CD4-positive, CD25-positive, alpha-beta regulatory T cell (primary cell): ENCODE data around the gene RAP1GAP2. TPM values are rescaled to one million over a fixed set of nuclear protein-coding genes. Genes with fewer than 3 reads are reported as not detected.

Experiments
- ATAC-seq, 2 donors: fragments of 150-1000 bp; cut with Tn5 transposase; one replicate each; pipeline ENCODE4 v1.10.0; 2021; ENCODE audit warnings: low read depth in 2 of 2, moderate number of reproducible peaks in 2 of 2, moderate library complexity in 1 of 2
- DNase-seq, 3 donors: peaks; one replicate each; pipeline versions ENCODE4 v3.0.0 to v3.0.0-alpha.2; 2012 to 2022; ENCODE audit warnings: mixed read lengths in 1 of 3
- H3K27ac ChIP-seq: one replicate; pipeline ENCODE4 v1.7.0; 2013; ENCODE audit warnings: mild to moderate bottlenecking, low read length; ENCODE audit not compliant: insufficient read depth, poor library complexity, severe bottlenecking
- H3K27me3 ChIP-seq: one replicate; pipeline ENCODE4 v1.7.0; 2013; ENCODE audit warnings: low read length; ENCODE audit not compliant: control insufficient read depth, insufficient read depth
- H3K36me3 ChIP-seq: one replicate; pipeline ENCODE4 v1.7.0; 2013; ENCODE audit warnings: mild to moderate bottlenecking, low read length, moderate library complexity; ENCODE audit not compliant: control insufficient read depth, insufficient read depth
- H3K4me1 ChIP-seq: 2 replicates; pipeline ENCODE4 v1.7.0; 2013; ENCODE audit warnings: mild to moderate bottlenecking, low read length; ENCODE audit not compliant: insufficient read depth, control insufficient read depth, poor library complexity, severe bottlenecking
- H3K4me3 ChIP-seq: one replicate; pipeline ENCODE4 v1.7.0; 2013; ENCODE audit warnings: low read depth, mild to moderate bottlenecking, low read length, moderate library complexity
- H3K9me3 ChIP-seq, 2 experiments: 1 replicate in 1 of 2; 2 replicates in 1 of 2; pipeline ENCODE4 v1.7.0; 2013; ENCODE audit warnings: low read length in 2 of 2, mild to moderate bottlenecking in 1 of 2, moderate library complexity in 1 of 2; ENCODE audit not compliant: control insufficient read depth in 2 of 2
- H3K27ac Mint-ChIP-seq, 3 donors: one replicate each; pipeline ENCODE4 v1.8.0; 2020 to 2022; ENCODE audit warnings: mild to moderate bottlenecking in 3 of 3, mixed read lengths in 3 of 3, moderate library complexity in 2 of 3
- H3K27me3 Mint-ChIP-seq: one replicate; pipeline ENCODE4 v1.8.0; 2022; ENCODE audit warnings: mild to moderate bottlenecking, mixed read lengths
- H3K36me3 Mint-ChIP-seq: one replicate; pipeline ENCODE4 v1.8.0; 2020; ENCODE audit warnings: mixed read lengths
- H3K4me1 Mint-ChIP-seq, 4 donors: one replicate each; pipeline ENCODE4 v1.8.0; 2020 to 2022; ENCODE audit warnings: mixed read lengths in 4 of 4, mild to moderate bottlenecking in 1 of 4
- H3K4me3 Mint-ChIP-seq, 4 donors: one replicate each; pipeline ENCODE4 v1.8.0; 2020 to 2022; ENCODE audit warnings: mild to moderate bottlenecking in 4 of 4, mixed read lengths in 4 of 4, moderate library complexity in 3 of 4
- H3K9me3 Mint-ChIP-seq, 7 donors: one replicate each; pipeline ENCODE4 v1.8.0; 2020 to 2022; ENCODE audit warnings: mixed read lengths in 7 of 7, mild to moderate bottlenecking in 3 of 7, moderate library complexity in 2 of 7
- polyA plus RNA-seq, 4 donors: library from polyadenylated mRNA; unstranded; fragments of 300-500 nt; fragmentation: Illumina TruSeq; gene quantifications; one replicate each; pipeline ENCODE4 v1.2.3, GENCODE V29; 2021
- total RNA-seq: library from RNA; stranded (reverse); gene quantifications from one replicate; pipeline ENCODE4 v1.2.3, GENCODE V29; 2022

RAP1GAP2 gene
- total and polyA plus RNA-seq, 5 donors from 2014 or later: 2.7 to 87.6 (median 5.1) TPM

GRCh38 chr17:2893422-2893914 lies 97.2 kb downstream of the RAP1GAP2 start:
- no peak overlapping the region for H3K27ac Mint-ChIP-seq
- ATAC-seq (no peak), DNase-seq (no peak)
- H3K9me3 Mint-ChIP-seq: no peaks in the 10 kb centered on the region
- H3K4me1 Mint-ChIP-seq: peaks cover 4 to 17% (median 11%) of the 10 kb centered on the region in 4 donors
- no peaks in the 10 kb centered on the region for H3K27me3 ChIP-seq
- no peak overlapping the region for H3K27ac ChIP-seq
- peaks cover 4% of the 10 kb centered on the region for H3K36me3 ChIP-seq
- no peaks in the 10 kb centered on the region for H3K9me3 ChIP-seq
- peaks cover 13% of the 10 kb centered on the region for H3K36me3 Mint-ChIP-seq
- H3K4me3 Mint-ChIP-seq: no peak overlapping the region
- no peaks in the 10 kb centered on the region for H3K4me1 ChIP-seq
- no peaks in the 10 kb centered on the region for H3K27me3 Mint-ChIP-seq
- H3K4me3 ChIP-seq: no peak overlapping the region

DNA sequence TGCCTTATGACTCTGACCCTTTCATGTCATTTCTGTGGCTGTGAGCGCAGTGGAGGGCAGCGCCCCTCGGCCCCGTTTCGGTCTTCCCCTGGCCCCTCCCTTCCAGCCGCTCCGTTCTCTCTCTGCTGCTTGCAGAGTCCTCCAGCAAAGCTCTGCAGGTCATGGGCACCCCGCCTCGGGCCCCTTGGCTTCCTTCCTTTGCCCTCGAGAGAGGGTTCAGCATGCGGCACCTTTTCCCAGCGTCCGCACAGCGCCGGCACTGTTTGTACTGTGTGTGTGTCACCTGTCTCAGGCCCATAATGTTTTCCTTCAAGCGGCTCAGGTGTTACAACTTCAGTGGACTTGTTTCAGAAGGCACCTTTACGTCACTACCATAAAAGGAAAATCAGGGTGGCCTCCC lies 98.5 kb downstream of the RAP1GAP2 start:
- H3K4me3 ChIP-seq: no peak overlapping the region
- no peaks in the 10 kb centered on the region for H3K9me3 Mint-ChIP-seq
- H3K27me3 ChIP-seq: no peaks in the 10 kb centered on the region
- H3K4me3 Mint-ChIP-seq: no peak overlapping the region
- peaks cover 17% of the 10 kb centered on the region for H3K36me3 Mint-ChIP-seq
- ATAC-seq (no peak), DNase-seq (no peak)
- no peaks in the 10 kb centered on the region for H3K9me3 ChIP-seq
- H3K4me1 Mint-ChIP-seq: peaks cover 4 to 17% (median 16%) of the 10 kb centered on the region in 4 donors
- H3K27me3 Mint-ChIP-seq: no peaks in the 10 kb centered on the region
- H3K4me1 ChIP-seq: no peaks in the 10 kb centered on the region
- no peak overlapping the region for H3K27ac Mint-ChIP-seq
- H3K36me3 ChIP-seq: peaks cover 4% of the 10 kb centered on the region
- no peak overlapping the region for H3K27ac ChIP-seq

- DNase-seq (no peak), ATAC-seq (no peak)
- no peak overlapping the region for H3K27ac Mint-ChIP-seq
- H3K9me3 ChIP-seq: no peaks in the 10 kb centered on the region
- peaks cover 0 to 15% (median 8%) of the 10 kb centered on the region in 4 donors for H3K4me1 Mint-ChIP-seq
- H3K27ac ChIP-seq: no peak overlapping the region
- no peak overlapping the region for H3K4me3 ChIP-seq
- H3K36me3 ChIP-seq: no peaks in the 10 kb centered on the region
- H3K36me3 Mint-ChIP-seq: peaks cover 21% of the 10 kb centered on the region
- H3K27me3 Mint-ChIP-seq: no peaks in the 10 kb centered on the region
- H3K9me3 Mint-ChIP-seq: no peaks in the 10 kb centered on the region
- H3K27me3 ChIP-seq: no peaks in the 10 kb centered on the region
- H3K4me1 ChIP-seq: no peaks in the 10 kb centered on the region
- H3K4me3 Mint-ChIP-seq: no peak overlapping the region
Measured at GRCh38 chr17:2897605-2898004, 101.4 kb downstream of the RAP1GAP2 start.

- Histone ChIP-seq H3K9me3 (no peaks in the 10 kb centered on the region), H3K4me1 (no peaks in the 10 kb centered on the region), H3K27me3 (no peaks in the 10 kb centered on the region), H3K27ac (no peak overlapping the region), H3K4me3 (no peak overlapping the region), H3K36me3 (no peaks in the 10 kb centered on the region)
- Mint-ChIP-seq H3K27me3 (no peaks in the 10 kb centered on the region), H3K4me3 (no peak overlapping the region), H3K4me1 (peaks cover 0 to 17% (median 7%) of the 10 kb centered on the region in 4 donors), H3K36me3 (peaks cover 23% of the 10 kb centered on the region), H3K27ac (peak overlapping the region in 1 of 3 donors; percentile 23), H3K9me3 (no peaks in the 10 kb centered on the region)
- DNase-seq (no peak), ATAC-seq (no peak)
Measured at GRCh38 chr17:2898255-2898926, 102.2 kb downstream of the RAP1GAP2 start.

DNA sequence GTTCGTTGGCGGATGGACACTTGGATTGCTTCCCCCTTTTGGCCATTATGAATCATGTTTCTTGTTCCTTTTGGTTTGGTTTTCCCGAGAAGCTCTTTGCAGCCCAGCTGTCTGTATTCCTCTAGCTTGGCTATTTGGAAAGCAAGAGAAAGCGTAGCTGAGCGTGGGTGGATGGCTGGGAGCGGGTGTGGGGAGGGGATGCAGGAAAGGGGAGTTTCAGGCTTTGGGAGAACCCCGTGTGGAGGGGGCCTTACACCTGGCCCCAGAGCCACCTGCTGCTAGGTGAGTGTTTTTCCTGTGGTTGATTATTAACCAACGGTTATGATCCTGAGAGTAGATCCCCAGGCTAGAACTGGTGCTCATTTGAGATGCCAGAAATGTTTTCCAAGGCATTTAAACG lies 103.7 kb downstream of the RAP1GAP2 start:
- H3K9me3 Mint-ChIP-seq: no peaks in the 10 kb centered on the region
- H3K27me3 ChIP-seq: no peaks in the 10 kb centered on the region
- H3K36me3 Mint-ChIP-seq: peaks cover 28% of the 10 kb centered on the region
- no peak for DNase-seq
- no peaks in the 10 kb centered on the region for H3K4me1 ChIP-seq
- no peak overlapping the region for H3K27ac ChIP-seq
- no peak overlapping the region for H3K4me3 ChIP-seq
- no peak overlapping the region for H3K4me3 Mint-ChIP-seq
- H3K27ac Mint-ChIP-seq: no peak overlapping the region
- H3K27me3 Mint-ChIP-seq: no peaks in the 10 kb centered on the region
- H3K36me3 ChIP-seq: no peaks in the 10 kb centered on the region
- H3K4me1 Mint-ChIP-seq: peaks cover 0 to 19% (median 7%) of the 10 kb centered on the region in 4 donors
- ATAC-seq: no peak
- H3K9me3 ChIP-seq: no peaks in the 10 kb centered on the region

DNA sequence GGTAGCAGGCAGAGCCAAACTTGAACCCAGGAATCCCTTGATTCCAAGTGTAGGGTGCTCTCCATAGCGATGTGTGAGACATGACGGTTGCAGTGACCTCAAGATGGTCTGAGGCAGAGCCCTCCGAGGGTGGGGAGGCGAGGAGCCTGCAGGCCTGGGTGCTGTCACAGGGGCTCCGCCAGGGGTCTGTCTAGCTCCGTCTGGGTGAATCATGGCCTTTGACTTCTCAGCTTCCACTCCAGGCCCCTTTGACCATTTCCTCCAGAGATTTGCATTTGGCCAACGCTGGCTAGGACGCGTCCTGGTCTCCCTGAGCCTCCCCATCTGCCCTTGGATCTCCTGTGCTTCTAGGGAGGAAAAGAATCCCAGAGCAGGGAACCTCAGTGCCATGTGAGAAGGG lies 104.6 kb downstream of the RAP1GAP2 start:
- ATAC-seq (no peak), DNase-seq (no peak)
- H3K36me3 ChIP-seq: no peaks in the 10 kb centered on the region
- no peaks in the 10 kb centered on the region for H3K27me3 ChIP-seq
- H3K4me3 ChIP-seq: no peak overlapping the region
- no peaks in the 10 kb centered on the region for H3K27me3 Mint-ChIP-seq
- H3K4me1 Mint-ChIP-seq: peaks cover 0 to 17% (median 6%) of the 10 kb centered on the region in 4 donors
- peaks cover 33% of the 10 kb centered on the region for H3K36me3 Mint-ChIP-seq
- no peaks in the 10 kb centered on the region for H3K9me3 ChIP-seq
- no peak overlapping the region for H3K27ac Mint-ChIP-seq
- no peak overlapping the region for H3K4me3 Mint-ChIP-seq
- no peak overlapping the region for H3K27ac ChIP-seq
- no peaks in the 10 kb centered on the region for H3K4me1 ChIP-seq
- H3K9me3 Mint-ChIP-seq: no peaks in the 10 kb centered on the region

DNA sequence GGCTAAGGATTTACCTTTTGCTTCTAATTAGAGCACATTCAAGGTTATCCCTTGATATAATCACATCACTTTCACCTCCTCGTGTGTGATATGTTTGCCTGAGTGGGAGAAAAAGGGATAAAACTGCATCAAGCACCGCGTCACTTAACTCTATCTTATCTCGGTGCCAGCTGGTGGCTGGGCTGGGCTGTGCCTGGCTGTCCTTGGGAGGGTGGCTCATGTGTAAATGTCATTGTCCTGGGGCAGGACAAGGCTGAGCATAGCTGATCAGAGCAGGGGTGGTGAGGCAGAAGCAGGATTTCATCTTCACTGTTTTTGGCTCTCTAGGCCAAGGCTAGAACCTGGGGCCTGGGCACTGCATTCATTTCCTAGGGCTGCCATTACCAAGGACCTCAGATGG lies 105.3 kb downstream of the RAP1GAP2 start:
- Mint-ChIP-seq H3K4me1 (peaks cover 0 to 13% (median 5%) of the 10 kb centered on the region in 4 donors), H3K9me3 (no peaks in the 10 kb centered on the region), H3K27me3 (no peaks in the 10 kb centered on the region), H3K27ac (peak overlapping the region in 1 of 3 donors; percentile 15), H3K4me3 (peak overlapping the region in 1 of 4 donors; percentile 23), H3K36me3 (peaks cover 30% of the 10 kb centered on the region)
- Histone ChIP-seq H3K36me3 (peaks cover 7% of the 10 kb centered on the region), H3K4me3 (no peak overlapping the region), H3K4me1 (no peaks in the 10 kb centered on the region), H3K9me3 (no peaks in the 10 kb centered on the region), H3K27me3 (no peaks in the 10 kb centered on the region), H3K27ac (no peak overlapping the region)
- ATAC-seq (no peak), DNase-seq (no peak)

- Histone ChIP-seq H3K4me3 (no peak overlapping the region), H3K36me3 (peaks cover 16% of the 10 kb centered on the region), H3K9me3 (no peaks in the 10 kb centered on the region), H3K27ac (no peak overlapping the region), H3K27me3 (no peaks in the 10 kb centered on the region), H3K4me1 (no peaks in the 10 kb centered on the region)
- Mint-ChIP-seq H3K27ac (peak overlapping the region in 1 of 3 donors; percentile 63), H3K36me3 (peaks cover 36% of the 10 kb centered on the region), H3K4me3 (no peak overlapping the region), H3K4me1 (peaks cover 0 to 13% (median 5%) of the 10 kb centered on the region in 4 donors), H3K27me3 (no peaks in the 10 kb centered on the region), H3K9me3 (peaks cover 0 to 3% (median 0%) of the 10 kb centered on the region in 7 donors)
- no peak for ATAC-seq
- DNase-seq: no peak
Measured at GRCh38 chr17:2902546-2902945, 106.3 kb downstream of the RAP1GAP2 start.
